A549 (cell line): ENCODE results near the gene ACAD10.

Experiments
- CBX2 ChIP-seq: fragments of 200-600 bp; sonication (generic); IDR thresholded peaks from 2 replicates; pipeline ENCODE4 v1.6.1; 2016; ENCODE audit warnings: low read depth, mild to moderate bottlenecking, borderline replicate concordance
- CTCF ChIP-seq: fragments of >200 bp; sonication (Bioruptor Twin); formaldehyde crosslinking; IDR thresholded peaks from 3 replicates; pipeline ENCODE4 v1.5.1; 2016
- ESRRA ChIP-seq: fragments of 150-350 bp; IDR thresholded peaks from 2 replicates; pipeline ENCODE4 v1.6.1; 2014; ENCODE audit warnings: mild to moderate bottlenecking, low read length, borderline replicate concordance

- TF ChIP-seq CBX2 (no peak), CTCF (no peak), ESRRA (no peak)
These were observed 46.9 kb downstream of the ACAD10 start for GRCh38 chr12:111732786-111733185.
